HG03066 (cell line): ENCODE measurements around the gene PRPF40A.

Experiments
- ATAC-seq: cut with Tn5 transposase; IDR thresholded peaks from one replicate; pipeline ENCODE4 v1.9.1; 2021; ENCODE audit warnings: low read depth; ENCODE audit not compliant: unreplicated experiment

The PRPF40A gene

GRCh38 chr2:152718076-152718908, 1.0 kb upstream of the PRPF40A start, which contains the start of gene ARL6IP6:
Gene ARL6IP6 (plus strand): TSS chr2:152718620. CDS start chr2:152718625, 5 bp downstream.
- peak; percentile 67 for ATAC-seq

GRCh38 chr2:152716805-152717227, 445 bp downstream of the PRPF40A start:
- ATAC-seq = peak; percentile 0

GRCh38 chr2:152715854-152716428, 1.3 kb downstream of the PRPF40A start:
- no peak for ATAC-seq

- ATAC-seq = no peak
Observed at GRCh38 chr2:152715112-152715511, 2.1 kb downstream of the PRPF40A start.

- ATAC-seq = no peak
Observed at GRCh38 chr2:152710713-152711112, 6.5 kb downstream of the PRPF40A start.

GRCh38 chr2:152708742-152709141, 8.5 kb downstream of the PRPF40A start:
- ATAC-seq = no peak

GRCh38 chr2:152706477-152707021, 10.7 kb downstream of the PRPF40A start:
- no peak for ATAC-seq

- ATAC-seq = no peak
Observed at GRCh38 chr2:152701198-152701597, 16.1 kb downstream of the PRPF40A start.

GRCh38 chr2:152696476-152696875, 20.8 kb downstream of the PRPF40A start:
- ATAC-seq = no peak

- no peak for ATAC-seq
Observed at GRCh38 chr2:152695763-152696162, 21.5 kb downstream of the PRPF40A start.

GRCh38 chr2:152694161-152694661, 23.1 kb downstream of the PRPF40A start:
- ATAC-seq = peak; percentile 65

GRCh38 chr2:152693033-152693432, 24.2 kb downstream of the PRPF40A start:
- ATAC-seq = peak; percentile 86

GRCh38 chr2:152686321-152686720, 30.9 kb downstream of the PRPF40A start:
- no peak for ATAC-seq

- ATAC-seq = no peak
Observed at GRCh38 chr2:152683400-152683799, 33.9 kb downstream of the PRPF40A start.

GRCh38 chr2:152682663-152683062, 34.6 kb downstream of the PRPF40A start:
- ATAC-seq = no peak

- ATAC-seq = no peak
Observed at GRCh38 chr2:152678808-152679207, 38.5 kb downstream of the PRPF40A start.

GRCh38 chr2:152676461-152676860, 40.8 kb downstream of the PRPF40A start:
- ATAC-seq = no peak

- no peak for ATAC-seq
Observed at GRCh38 chr2:152674334-152674733, 42.9 kb downstream of the PRPF40A start.

- ATAC-seq = no peak
Observed at GRCh38 chr2:152664725-152665124, 52.5 kb downstream of the PRPF40A start.

- ATAC-seq = no peak
Observed at GRCh38 chr2:152661076-152661475, 56.2 kb downstream of the PRPF40A start.

- no peak for ATAC-seq
Observed at GRCh38 chr2:152658221-152658620, 59.0 kb downstream of the PRPF40A start.
